Gastroesophageal sphincter (tissue), 3 donors: ENCODE measurements around the gene POT1.

Experiments used
- EP300 ChIP-seq: sonication (generic); formaldehyde crosslinking; IDR thresholded peaks from one replicate; pipeline ENCODE4 v1.6.1; 2017; ENCODE audit warnings: antibody characterized with exemption, mild to moderate bottlenecking
- POLR2A ChIP-seq, 2 donors: fragments of 450-650 bp; IDR thresholded peaks; one replicate each; pipeline ENCODE4 v1.6.1; 2017; ENCODE audit warnings: antibody characterized with exemption in 2 of 2, mild to moderate bottlenecking in 2 of 2, moderate library complexity in 1 of 2
- POLR2AphosphoS5 ChIP-seq: sonication (generic); formaldehyde crosslinking; IDR thresholded peaks from one replicate; pipeline ENCODE4 v1.6.1; 2017; ENCODE audit warnings: antibody characterized with exemption
- TF ChIP-seq, protein P1 (sequence below), 4 experiments: fragments of 200-600 bp in 2 of 4; fragments of 450-650 bp in 2 of 4; sonication (generic) in 1 of 4; IDR thresholded peaks; one replicate each; pipeline ENCODE4 v1.5.1; 2017 to 2019; ENCODE audit warnings: antibody characterized with exemption in 4 of 4, mild to moderate bottlenecking in 2 of 4, moderate library complexity in 2 of 4

- TF ChIP-seq, protein P1, sequence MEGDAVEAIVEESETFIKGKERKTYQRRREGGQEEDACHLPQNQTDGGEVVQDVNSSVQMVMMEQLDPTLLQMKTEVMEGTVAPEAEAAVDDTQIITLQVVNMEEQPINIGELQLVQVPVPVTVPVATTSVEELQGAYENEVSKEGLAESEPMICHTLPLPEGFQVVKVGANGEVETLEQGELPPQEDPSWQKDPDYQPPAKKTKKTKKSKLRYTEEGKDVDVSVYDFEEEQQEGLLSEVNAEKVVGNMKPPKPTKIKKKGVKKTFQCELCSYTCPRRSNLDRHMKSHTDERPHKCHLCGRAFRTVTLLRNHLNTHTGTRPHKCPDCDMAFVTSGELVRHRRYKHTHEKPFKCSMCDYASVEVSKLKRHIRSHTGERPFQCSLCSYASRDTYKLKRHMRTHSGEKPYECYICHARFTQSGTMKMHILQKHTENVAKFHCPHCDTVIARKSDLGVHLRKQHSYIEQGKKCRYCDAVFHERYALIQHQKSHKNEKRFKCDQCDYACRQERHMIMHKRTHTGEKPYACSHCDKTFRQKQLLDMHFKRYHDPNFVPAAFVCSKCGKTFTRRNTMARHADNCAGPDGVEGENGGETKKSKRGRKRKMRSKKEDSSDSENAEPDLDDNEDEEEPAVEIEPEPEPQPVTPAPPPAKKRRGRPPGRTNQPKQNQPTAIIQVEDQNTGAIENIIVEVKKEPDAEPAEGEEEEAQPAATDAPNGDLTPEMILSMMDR (IDR thresholded peaks at IDR 0.05), result no peak
- no peak for TF ChIP-seq POLR2A (IDR thresholded peaks at IDR 0.05)
- TF ChIP-seq POLR2AphosphoS5, result no peak
- no peak for TF ChIP-seq EP300
These were observed 149.0 kb downstream of the POT1 start for GRCh38 chr7:124780608-124781007.
